Heart left ventricle (tissue), 13 donors: ENCODE measurements around the gene SH3RF3.

Experiments used
- POLR2A ChIP-seq, 2 donors: fragments of 450-650 bp; IDR thresholded peaks; one replicate each; pipeline ENCODE4 v1.6.1; 2017; ENCODE audit warnings: antibody characterized with exemption in 2 of 2, mild to moderate bottlenecking in 2 of 2, moderate library complexity in 2 of 2
- TF ChIP-seq, protein P1 (sequence below), 12 donors: fragments of 200-600 bp; sonication (generic) in 4 of 12; IDR thresholded peaks; one replicate each; pipeline versions ENCODE4 v1.5.0 to v1.8.0; 2018 to 2022; ENCODE audit warnings: antibody characterized with exemption in 12 of 12, mild to moderate bottlenecking in 5 of 12
- donor health status: ischemic (EF 13 %, LVEDD 7.1; RV severe dilation, severe dysfunction).
- donor health status: DM: no; HTN: yes; CAD: no.
- donor health status: DM: no; HTN: no; CAD: no.
- donor health status: ischemic (EF 25% LVEDD 6.9; RV normal size, moderate dysfunction).
- donor health status: ischemic (EF 25% LVEDD 5.7; RV mildly dilated, moderate dysfunction).
- donor health status: ischemic (EF 35%, LVEDD 5.7; RV mildly dilated, moderate dysfunction).
- donor health status: nonischemic (EF 11% LVEDD 7.7; RV severe dilation, severe dysfunction).
- donor health status: DM: yes; HTN: yes; CAD: no.
- donor health status: PGD.
- donor health status: ischemic (EF 29% LVEDD 5.4; RV normal size, mild dysfunction).
- donor health status: nonischemic (EF 23%, LVEDD 6.1; RV moderate dilation, normal function).

DNA sequence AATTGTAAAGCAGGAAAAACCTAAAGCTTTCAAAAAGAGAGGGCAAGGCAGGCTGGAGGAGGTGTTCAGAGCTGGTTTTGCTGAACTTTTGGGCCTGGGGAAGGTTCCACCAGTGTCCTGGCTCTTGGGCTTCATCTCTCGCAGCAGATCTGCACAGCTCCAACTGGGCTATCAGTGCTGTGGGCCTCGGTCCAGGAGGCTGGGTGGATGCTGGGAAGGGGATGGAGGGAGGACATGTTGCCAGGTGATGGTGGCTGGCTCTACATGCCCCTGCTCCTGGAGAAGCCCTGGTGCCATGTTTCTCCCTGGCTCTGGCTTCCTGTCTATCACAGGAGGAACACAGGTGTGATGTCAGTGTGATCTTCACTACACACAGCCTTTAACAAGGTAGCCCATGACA, 187.1 kb downstream of the SH3RF3 start:
- TF ChIP-seq, protein P1, sequence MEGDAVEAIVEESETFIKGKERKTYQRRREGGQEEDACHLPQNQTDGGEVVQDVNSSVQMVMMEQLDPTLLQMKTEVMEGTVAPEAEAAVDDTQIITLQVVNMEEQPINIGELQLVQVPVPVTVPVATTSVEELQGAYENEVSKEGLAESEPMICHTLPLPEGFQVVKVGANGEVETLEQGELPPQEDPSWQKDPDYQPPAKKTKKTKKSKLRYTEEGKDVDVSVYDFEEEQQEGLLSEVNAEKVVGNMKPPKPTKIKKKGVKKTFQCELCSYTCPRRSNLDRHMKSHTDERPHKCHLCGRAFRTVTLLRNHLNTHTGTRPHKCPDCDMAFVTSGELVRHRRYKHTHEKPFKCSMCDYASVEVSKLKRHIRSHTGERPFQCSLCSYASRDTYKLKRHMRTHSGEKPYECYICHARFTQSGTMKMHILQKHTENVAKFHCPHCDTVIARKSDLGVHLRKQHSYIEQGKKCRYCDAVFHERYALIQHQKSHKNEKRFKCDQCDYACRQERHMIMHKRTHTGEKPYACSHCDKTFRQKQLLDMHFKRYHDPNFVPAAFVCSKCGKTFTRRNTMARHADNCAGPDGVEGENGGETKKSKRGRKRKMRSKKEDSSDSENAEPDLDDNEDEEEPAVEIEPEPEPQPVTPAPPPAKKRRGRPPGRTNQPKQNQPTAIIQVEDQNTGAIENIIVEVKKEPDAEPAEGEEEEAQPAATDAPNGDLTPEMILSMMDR (IDR thresholded peaks at IDR 0.05), result no peak
- no peak for TF ChIP-seq POLR2A (IDR thresholded peaks at IDR 0.05)
